ENCODE data around the gene RAB9A.
"Not testable (repeated sequence)": the region's sequence is repeated elsewhere in the genome, so short reads cannot be mapped to it uniquely, and the experiment has no call there.

RAB9A gene, protein sequence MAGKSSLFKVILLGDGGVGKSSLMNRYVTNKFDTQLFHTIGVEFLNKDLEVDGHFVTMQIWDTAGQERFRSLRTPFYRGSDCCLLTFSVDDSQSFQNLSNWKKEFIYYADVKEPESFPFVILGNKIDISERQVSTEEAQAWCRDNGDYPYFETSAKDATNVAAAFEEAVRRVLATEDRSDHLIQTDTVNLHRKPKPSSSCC

DNA sequence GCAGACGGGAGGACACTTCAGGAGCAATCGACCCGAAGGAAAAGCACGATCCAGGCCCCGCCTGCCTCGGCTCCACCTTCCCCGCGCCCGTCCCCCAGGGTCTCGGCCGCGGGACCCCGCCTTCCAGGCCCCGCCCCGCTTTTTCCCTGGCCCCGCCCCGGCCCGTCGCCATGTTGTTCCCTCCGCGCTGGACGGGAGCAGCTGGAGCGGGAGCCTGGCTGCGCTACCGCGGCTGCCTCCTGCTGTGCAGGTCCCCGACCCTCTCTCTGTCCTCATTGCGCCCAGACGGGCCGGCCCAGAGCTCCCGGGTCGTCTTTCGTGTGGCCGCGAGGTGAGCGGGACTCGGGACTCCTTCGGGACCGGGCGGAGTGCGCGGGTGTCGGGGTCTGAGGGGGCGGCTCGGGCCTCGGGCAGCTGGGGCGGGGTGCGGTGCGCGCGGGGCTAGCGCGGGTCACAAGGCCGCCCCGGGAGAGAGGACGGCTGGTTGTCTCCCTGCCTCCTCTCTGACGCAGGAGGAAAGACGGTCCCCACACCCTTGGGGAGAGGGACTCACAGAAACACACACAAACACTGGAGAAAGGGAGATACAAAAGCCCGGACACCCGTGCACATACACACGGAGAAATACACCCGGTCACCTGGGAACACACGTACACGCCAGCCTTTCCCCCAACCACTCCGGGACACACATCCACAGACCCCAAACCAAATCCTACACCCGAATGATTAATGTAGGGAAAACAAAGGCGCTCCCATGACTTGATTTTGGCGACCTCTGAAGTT, at the start of gene RAB9A:
TSS of gene RAB9A (plus strand) at position 171 of the 783 bp plus-strand sequence. CDS start 19,619 bp downstream, outside the sequence.
- peak; percentile 1 to 82 (median 62) for DNase-seq

DNA sequence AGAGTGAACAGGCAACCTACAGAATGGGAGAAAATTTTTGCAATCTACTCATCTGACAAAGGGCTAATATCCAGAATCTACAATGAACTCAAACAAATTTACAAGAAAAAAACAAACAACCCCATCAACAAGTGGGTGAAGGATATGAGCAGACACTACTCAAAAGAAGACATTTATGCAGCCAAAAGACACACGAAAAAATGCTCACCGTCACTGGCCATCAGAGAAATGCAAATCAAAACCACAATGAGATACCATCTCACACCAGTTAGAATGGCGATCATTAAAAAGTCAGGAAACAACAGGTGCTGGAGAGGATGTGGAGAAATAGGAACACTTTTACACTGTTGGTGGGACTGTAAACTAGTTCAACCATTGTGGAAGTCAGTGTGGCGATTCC, 47.2 kb upstream of the RAB9A start:
- DNase-seq: not testable (repeated sequence)

DNA sequence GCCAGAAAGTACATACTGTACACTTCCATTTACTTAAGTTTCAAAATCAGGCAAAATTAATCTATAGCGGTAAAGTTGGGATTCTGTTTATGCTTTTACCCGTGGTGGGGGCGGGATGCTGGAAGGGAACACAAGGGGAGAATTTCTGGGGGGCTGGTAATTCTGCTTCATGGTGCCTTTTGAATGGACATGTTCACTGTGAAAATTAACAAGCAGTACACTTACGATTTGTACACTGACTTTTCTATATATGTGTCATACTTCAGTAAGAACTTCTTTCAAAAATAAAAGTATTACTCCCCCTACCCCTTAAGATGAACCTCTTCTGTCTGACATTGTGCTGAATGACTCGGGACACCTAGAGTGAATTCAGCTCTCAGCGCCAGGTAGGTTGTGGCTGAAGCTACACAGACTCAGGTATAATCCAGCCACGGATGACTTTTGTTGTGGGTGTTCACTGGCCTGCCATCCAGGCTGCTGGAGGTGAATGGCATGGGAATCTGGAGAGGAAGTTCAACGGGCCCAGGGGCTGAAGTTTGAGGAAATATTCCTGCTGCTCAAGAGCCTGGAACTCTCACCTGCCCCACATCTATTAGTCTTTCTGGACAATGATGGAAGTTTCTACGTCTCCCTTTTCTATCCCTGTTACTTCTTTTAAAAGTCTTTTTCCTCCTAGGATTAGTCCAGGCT, 43.3 kb upstream of the RAB9A start:
- no peak for DNase-seq

DNA sequence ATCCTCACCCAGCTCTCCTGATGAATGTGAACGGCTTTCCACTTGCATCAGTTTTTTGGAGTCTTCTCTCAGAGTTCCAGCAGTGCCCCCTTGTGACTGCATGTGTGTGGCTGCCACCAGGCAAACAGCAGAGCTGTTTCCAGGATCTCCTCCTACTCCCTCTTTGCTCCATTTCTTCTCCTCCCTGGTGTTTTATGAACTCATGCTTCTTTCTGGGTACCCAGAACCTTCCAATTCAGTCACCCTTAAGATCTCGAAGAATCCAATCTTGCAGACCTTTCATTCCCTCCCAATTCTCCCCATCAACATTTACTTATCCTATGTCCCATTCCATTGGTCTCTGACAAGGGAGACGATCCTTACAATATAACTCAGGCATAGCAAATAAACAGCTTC, 42.8 kb upstream of the RAB9A start:
- peak in 32 of 51 donors; percentile 0 to 50 (median 14) for DNase-seq

DNA sequence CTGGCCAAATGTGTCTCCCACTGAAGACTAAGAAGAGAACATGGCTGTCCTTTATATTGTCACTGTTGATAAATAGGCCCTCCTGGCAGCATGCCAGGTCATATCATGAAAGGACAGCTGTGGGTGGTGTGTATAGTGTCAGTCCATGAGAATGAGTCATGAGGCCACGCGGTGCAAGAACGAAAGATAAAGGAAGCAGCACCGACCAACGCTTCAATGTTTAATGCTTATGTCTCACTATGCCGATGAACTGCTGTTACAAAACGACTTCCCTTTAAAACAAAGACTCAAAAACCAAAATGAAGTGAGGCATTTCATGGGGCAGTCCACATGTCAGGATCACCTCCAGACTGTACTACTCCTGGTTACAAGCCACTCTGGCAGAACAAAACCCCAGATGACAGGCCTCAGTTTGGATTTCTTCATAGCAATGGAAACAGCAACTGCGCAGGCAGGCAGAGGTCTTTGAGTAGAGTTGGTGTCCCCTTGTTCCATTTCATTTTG, 41.2 kb upstream of the RAB9A start:
- DNase-seq: no peak

DNA sequence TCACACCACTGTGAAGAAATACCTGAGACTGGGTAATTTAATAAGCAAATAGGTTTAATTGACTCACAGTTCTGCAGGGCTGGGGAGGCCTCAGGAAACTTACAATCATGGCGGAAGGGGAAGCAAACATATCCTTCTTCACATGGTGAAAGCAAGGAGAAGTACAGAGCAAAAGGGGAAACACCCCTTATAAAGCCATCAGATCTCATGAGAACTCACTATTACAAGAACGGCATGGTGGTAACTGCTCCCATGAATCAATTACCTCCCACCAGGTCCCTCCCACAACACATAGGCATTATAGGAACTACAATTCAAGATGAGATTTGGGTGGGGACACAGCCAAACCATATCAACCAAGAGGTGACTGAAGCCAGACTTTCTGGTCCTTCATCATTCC, 40.6 kb upstream of the RAB9A start:
- not testable (repeated sequence) for DNase-seq

DNA sequence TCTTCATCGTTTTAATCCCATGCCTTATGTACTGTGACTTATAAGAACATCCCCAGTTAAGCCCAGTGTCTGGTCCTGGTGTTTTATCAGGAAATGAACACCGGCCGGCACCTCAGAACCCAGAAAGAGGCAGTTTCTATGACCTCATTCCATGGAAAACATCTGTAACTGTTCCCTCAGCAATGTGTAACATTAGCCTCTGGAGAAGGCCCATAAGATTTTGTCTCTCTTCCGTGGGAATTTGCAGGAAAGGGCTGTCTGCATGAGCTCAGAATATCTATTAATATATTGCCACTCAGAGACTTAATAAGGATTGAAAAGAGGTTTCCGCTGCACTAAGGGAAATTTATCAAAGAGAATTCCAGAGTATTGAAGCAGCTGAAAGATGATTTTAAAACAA, 39.1 kb upstream of the RAB9A start:
- no peak for DNase-seq

DNA sequence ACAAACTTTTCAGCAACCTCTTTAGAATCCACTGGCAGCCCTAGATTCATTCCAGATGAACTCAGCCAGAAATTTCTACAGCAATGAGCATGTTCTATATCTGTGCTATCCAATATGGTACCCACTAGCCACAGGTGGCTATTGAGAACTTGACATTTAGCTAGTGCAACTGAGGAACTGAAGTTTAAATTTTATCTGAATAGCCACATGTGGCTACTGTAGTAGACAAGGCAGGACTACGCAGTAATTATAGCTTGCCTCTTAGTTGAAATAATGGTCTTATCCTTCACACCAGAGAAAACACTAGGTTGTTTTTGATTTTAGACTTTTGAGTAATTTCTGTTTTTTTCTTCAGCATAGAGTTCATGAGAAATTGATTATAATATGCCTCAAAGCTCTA, 38.6 kb upstream of the RAB9A start:
- no peak for DNase-seq

DNA sequence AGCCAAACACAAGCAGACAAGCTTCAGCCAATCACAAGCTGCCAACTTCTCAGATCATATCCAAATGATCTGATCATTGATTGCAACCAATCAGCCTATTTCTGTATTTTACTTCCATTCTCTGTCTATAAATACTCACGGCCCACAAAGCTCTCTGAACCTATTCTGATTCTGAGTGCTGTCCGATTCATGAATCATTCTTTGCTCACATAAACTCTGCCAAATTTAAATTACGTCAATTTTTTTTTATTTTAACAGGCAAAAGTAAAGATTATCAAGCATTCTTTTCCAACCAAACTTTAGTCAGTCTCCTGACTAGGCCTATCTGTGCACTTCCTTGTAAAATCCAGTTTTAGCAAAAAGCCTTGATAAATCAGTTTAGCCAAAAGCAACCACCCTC, 37.8 kb upstream of the RAB9A start:
- DNase-seq: no peak

DNA sequence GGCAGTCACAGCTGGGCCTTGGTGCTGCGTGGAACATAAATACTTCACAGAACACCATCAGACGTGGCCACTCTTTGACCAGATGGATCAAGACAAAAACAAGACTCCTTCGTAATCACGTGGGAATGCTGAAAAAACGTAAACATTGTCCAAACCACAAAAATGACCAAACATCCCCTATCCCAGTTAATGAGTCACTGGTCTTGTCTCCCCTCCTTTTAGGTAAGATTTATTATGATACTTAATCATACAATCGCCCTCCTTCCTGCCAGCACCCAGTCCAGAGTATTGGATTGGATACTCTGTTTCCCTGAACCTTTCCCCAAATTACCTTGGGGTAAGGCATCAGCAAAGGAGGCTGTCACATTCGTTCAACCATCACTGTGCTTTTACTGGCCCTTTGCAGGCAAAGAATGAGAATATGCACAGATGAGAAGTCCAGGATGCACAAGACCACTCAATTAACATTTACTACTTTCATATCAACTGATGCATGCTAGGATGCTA, 36.6 kb upstream of the RAB9A start:
- no peak for DNase-seq

DNA sequence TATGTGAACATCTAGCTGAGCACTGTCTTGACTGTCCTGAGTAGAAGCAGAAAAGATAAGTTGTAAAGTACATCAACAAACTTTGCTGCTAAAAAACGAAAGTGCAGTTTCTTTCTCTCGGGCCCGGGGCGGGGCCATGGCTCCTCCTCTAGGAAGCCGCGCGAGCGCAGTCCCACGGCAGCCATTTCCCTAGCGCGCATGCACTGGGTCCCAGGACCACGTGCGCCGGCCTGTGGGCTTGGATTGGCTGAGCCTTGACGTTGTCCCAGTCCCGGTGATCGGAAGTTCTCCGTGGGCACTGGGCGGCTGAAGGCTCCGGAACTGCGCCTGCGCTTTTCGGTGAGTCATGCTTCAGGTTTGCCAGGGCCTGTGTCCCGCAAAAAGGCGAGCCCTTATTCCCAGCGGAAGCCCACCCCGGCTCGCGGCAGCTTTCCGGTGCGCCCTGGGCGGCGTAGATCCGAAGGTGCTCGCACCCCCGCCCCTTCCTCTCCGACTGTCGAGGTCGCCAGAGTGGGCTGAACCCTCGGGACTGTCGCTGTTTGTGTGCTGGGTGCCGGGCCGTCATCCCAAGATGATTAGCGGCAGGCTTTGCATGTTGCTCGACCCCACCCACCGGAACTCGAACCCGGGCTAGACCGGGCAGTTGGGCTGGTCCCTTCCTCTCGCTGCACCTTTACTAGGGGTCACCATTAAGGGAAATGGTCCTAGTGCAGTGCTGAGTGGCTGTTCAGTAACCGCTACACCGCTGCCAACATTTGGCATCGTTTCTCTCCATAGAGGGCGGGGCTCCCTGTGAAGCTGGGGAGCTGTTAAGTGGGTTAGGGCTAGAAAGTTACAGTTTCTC, 35.9 kb upstream of the RAB9A start, which contains the start of gene TCEANC:
TSS of gene TCEANC (plus strand) at position 292 of the 844 bp plus-strand sequence. CDS start 9,368 bp downstream, outside the sequence.
- DNase-seq: peak; percentile 19 to 98 (median 87)

DNA sequence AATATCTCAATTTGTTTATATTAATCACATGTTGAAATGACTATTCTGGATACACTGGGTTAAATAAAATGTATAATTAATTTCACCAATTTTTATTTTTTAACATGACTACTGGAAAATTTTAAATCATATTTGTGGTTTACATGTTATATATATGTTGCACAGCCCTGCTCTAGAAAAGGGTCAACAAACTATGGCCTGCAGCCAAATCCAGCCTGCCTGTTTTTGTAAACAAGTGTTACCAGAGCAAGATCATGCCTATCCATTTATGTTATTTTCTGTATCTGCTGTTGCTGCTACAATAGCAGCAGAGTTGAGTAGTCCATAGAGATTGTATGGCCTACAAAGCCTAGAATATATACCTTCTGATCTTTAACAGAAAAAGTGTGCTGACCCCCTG, 34.8 kb upstream of the RAB9A start:
- peak in 1 of 51 donors; percentile 0 for DNase-seq

DNA sequence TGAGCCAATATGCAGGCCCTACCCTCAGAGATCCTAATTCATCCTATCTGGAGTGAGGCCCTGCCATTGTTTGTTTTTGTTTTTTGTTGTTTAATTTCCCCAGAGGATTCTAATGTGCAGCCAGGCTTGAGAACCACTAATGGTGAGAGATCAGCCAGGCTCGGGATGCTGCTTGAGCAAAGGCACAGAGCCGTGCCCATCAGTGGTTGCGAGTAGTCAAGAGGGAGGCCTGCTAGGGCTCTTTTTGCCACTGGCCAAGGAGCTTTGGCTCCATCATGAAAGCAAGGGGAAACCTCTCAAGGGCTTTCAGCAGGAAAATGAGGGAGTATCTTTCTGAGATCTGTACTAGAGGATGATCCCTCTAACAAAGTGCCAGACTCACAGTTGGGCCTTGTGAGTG, 33.3 kb upstream of the RAB9A start:
- DNase-seq: no peak

DNA sequence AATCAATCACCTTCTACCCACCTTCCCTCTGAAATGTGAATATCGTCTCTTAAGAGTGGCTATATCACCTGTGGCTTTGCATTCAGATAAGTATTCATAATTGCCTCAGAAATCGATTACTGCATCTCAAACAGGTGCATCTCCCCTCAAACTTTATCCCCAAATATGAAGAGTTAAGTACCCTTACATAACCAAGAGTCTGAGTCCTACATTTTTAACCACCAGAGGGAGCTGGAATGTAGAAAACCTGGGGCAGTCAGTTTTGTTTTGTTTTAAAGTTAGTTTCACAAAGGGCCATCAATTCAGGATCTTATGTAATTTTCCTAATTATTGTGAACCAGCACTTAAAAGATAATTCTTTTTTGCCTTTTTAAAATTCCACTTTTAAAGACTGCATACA, 30.3 kb upstream of the RAB9A start:
- DNase-seq: peak in 4 of 51 donors; percentile 0 to 13 (median 4)

DNA sequence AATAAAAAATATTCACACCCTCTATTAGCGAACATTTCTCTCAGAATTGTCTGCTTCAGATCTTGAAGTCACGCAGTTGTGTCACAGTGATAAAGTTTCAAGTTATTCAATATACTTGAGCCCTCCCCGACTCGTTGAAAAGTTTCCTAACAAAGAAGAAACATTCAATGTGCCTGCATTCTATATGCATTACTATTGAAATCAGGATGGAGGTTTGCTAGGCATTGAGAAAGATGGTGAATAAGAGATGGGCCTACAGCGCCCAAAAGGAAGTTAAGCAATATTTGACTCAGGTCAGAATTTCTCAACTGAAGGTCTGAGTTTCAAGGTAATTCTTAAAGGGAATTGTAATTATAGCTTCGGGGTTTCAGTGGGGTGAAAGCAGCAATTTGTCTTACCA, 29.9 kb upstream of the RAB9A start:
- no peak for DNase-seq

DNA sequence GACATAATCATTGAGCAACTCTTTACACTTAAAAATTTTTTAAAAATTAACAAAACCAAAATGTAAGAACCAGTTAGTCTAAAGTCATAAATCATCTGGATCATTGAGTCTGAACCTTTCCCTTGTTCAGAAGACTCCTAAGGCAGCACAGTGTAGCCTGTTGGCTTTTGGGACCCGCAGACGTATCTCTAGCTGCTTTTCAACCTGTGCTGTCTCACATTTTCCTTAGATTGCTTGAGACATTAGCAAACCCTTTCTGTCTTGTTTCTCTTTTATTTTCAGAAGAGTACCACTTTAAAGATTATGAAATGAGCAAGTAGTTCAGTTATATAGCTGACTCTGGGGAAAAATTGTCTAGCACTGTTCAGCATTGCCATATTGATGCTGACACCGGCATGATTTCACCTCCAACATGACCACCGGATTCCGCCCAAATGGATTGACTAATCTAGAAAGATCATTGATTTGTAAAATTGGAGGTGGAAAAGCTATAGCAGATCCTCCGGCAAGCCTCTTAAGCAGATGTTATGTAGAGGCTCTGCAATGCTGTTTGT, 27.1 kb upstream of the RAB9A start:
- DNase-seq: no peak

DNA sequence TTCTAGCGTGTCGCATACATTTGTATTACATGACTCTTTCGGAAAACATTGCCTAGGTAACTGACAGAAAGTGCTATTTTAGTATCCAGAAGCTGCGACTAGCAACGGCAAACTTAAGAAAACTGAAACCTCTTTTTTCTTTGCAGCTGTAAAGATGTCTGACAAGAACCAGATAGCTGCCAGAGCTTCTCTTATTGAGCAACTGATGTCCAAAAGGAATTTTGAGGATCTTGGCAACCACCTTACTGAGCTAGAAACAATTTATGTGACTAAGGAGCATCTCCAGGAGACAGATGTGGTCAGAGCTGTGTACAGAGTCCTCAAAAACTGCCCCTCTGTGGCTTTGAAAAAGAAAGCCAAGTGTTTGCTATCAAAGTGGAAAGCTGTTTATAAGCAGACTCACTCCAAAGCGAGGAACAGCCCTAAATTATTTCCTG, 26.6 kb upstream of the RAB9A start:
- no peak for DNase-seq

DNA sequence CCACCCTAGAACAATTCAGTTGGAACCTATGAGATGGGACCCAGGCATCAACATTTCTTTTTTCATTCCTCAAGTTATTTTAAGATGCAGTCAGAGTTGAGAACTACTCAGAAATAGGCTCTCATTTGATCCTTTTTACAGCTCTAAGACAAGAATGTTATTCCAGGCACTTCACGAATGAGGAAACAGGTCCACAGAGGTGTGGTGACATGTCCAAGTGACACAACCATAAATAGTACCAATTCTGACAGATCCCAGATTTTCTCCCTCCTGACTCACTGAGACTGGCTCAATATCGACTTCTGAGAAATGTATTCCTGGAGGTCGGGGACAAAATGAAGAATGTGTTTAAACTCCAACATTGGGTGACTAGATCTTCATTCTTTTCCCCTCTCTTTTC, 24.9 kb upstream of the RAB9A start:
- no peak for DNase-seq

DNA sequence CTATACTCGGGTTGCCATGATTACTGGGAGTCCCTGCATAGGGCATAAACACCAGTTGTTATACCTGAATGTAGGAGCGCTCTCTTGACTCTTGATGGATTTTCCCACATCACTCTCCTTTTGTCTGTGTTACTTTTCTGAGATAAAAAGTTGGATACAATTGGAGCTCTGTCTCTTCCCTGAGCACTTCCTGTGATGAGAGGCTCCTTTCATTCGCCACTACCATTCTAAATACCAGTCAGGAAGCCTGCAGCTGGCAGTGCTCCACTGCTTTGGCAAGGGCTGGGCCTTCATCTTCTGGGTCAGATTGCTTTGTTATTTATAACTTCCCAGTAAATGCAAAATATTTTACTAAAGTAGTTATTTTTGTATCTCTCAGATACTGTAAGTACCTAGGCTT, 22.1 kb upstream of the RAB9A start:
- peak in 31 of 51 donors; percentile 1 to 60 (median 17) for DNase-seq

DNA sequence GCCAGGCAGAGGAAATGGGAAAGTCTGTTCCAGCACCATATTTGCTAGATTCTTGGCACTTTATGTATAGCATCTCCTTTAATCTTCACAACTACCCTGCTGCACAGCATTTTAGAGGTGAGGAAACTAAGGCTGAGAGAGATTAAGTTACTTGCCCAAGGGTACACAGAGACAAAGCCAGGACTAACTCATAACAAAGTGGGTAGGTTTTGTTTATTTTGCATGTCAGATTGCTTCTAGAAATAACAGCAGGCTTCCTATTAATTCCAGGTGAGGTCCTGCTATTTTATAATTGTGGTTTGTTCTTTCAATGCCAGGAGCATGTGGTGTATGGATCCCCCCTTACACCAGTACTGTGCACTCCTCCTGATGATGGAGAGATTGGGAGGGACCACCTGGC, 21.0 kb upstream of the RAB9A start:
- no peak for DNase-seq

All from hypothalamus (tissue), 51 donors.